ENCODE measurements around the gene SLC35F1. TPM values are rescaled to one million over a fixed set of nuclear protein-coding genes. Genes with fewer than 3 reads are reported as not detected.

The SLC35F1 gene
- total and polyA plus RNA-seq, 2 donors (not counting 3 experiments of a cell fraction or from before 2014, with no cell fraction given), result not detected

DNA sequence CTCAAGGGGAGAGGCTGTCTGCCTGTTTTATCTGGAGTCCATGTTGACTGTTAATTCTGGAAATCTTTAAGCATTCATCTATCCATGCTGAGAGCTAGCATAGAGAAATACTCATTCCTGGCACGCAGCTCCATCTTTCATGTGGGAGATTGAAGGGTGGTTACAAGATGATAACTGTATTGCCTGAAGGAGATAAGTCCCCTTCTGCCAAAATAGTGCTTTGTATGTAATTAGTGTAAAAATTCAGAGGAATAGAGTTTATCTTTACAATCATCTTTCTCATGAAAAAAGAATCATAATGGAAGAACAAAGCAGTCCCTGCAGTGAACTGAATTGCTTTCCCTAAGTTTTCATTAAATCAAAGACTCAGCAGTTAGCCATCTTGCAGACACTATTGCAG is 256.5 kb downstream of the SLC35F1 start:
- Histone ChIP-seq H4K20me1 (replicated peaks; ENCODE audit: control insufficient read depth, extremely low read depth, insufficient read depth, low read length) (no peaks in the 10 kb centered on the region), H3K27me3 (ENCODE audit: control insufficient read depth in 2 of 2, insufficient read depth in 2 of 2, low read length in 2 of 2) (no peaks in the 10 kb centered on the region), H2AFZ (ENCODE audit: low read depth, low read length) (no peak overlapping the region), H3K4me1 (ENCODE audit: control insufficient read depth, extremely low read depth, insufficient read depth, low read length) (no peaks in the 10 kb centered on the region), H3K9ac (replicated peaks; ENCODE audit: extremely low read depth, insufficient read depth, low read length) (no peak overlapping the region), H3K4me2 (ENCODE audit: insufficient read depth, low read length) (no peak overlapping the region), H3K79me2 (ENCODE audit: control insufficient read depth, insufficient read depth, low read length) (no peaks in the 10 kb centered on the region), H3K27ac (ENCODE audit: insufficient read depth, low read depth, low read length) (no peak overlapping the region), H3K36me3 (ENCODE audit: control insufficient read depth in 2 of 2, extremely low read depth in 1 of 2, insufficient read depth in 2 of 2, low read length in 2 of 2) (no peaks in the 10 kb centered on the region), H3K9me3 (replicated peaks; ENCODE audit: control insufficient read depth, insufficient read depth, low read length) (no peaks in the 10 kb centered on the region), H3K9me1 (replicated peaks; ENCODE audit: control insufficient read depth, extremely low read depth, insufficient read depth, low read length) (no peaks in the 10 kb centered on the region), H3K4me3 (replicated peaks in 1 of 3; ENCODE audit: insufficient read depth in 1 of 3, low read depth in 1 of 3, low read length in 3 of 3) (no peak overlapping the region)
- POLR2A ChIA-PET, result no interaction called here
- TF ChIP-seq POLR2A (IDR thresholded peaks at IDR 0.05; ENCODE audit: low read depth, low read length) (no peak), CTCF (IDR thresholded peaks at IDR 0.05; ENCODE audit: extremely low read depth in 1 of 2, insufficient read depth in 1 of 2, low read depth in 1 of 2, low read length in 2 of 2) (no peak), GATA2 (IDR thresholded peaks at IDR 0.05; ENCODE audit: insufficient read depth, insufficient read length, low read depth, low read length) (no peak), JUN (IDR thresholded peaks at IDR 0.05; ENCODE audit: borderline replicate concordance, insufficient read depth, insufficient read length, low read depth) (no peak), MAX (IDR thresholded peaks at IDR 0.05; ENCODE audit: insufficient read depth, insufficient read length) (no peak), MYC (IDR thresholded peaks at IDR 0.05; ENCODE audit: low read depth, low read length) (no peak), EZH2 (IDR thresholded peaks at IDR 0.05; ENCODE audit: borderline replicate concordance, low read depth, low read length, severe bottlenecking) (no peak), FOS (IDR thresholded peaks at IDR 0.05; ENCODE audit: borderline replicate concordance, insufficient read depth, low read length) (no peak), POLR2AphosphoS5 (IDR thresholded peaks at IDR 0.05; ENCODE audit: insufficient read depth, low read depth, low read length) (no peak)
- BruUV-seq (replicated peaks), result no TSS peak
- CTCF ChIA-PET, result no interaction called here
- dilution Hi-C loops (cut with MboI; ENCODE audit: extremely low pct_ligation_motif_present, low sequenced_read_pairs), result no loop called here
- intact Hi-C loops (cut with micrococcal nuclease), result no loop called here
- FAIRE-seq (no peak), DNase-seq (ENCODE audit: low read depth, low spot score) (no peak)

Data from endothelial cell of umbilical vein (primary cell).